ENCODE results near the gene ATG4B. TPM values are rescaled to one million over a fixed set of nuclear protein-coding genes. Genes with fewer than 3 reads are reported as not detected.

Gene ATG4B
- total and polyA plus RNA-seq, 2 donors (not counting 3 experiments of a cell fraction or from before 2014, with no cell fraction given), result 83.6 to 113 TPM

- no peak for FAIRE-seq
- peaks cover 2 to 3% of the 10 kb centered on the region in 2 experiments for H3K36me3 ChIP-seq (ENCODE audit: control insufficient read depth in 2 of 2, extremely low read depth in 1 of 2, insufficient read depth in 2 of 2, low read length in 2 of 2)
- intact Hi-C loops (cut with micrococcal nuclease), result no loop called here
Observed at GRCh38 chr2:241593271-241593670, 44.2 kb upstream of the ATG4B start.

More at GRCh38 chr2:241593271-241593670, 44.2 kb upstream of the ATG4B start:
- BruUV-seq (replicated peaks), result no TSS peak
- Histone ChIP-seq H2AFZ (ENCODE audit: low read depth, low read length) (no peak overlapping the region), H3K9me3 (replicated peaks; ENCODE audit: control insufficient read depth, insufficient read depth, low read length) (no peaks in the 10 kb centered on the region), H3K79me2 (ENCODE audit: control insufficient read depth, insufficient read depth, low read length) (no peaks in the 10 kb centered on the region), H3K4me3 (replicated peaks in 1 of 3; ENCODE audit: insufficient read depth in 1 of 3, low read depth in 1 of 3, low read length in 3 of 3) (no peak overlapping the region), H3K4me1 (ENCODE audit: control insufficient read depth, extremely low read depth, insufficient read depth, low read length) (no peaks in the 10 kb centered on the region), H3K4me2 (ENCODE audit: insufficient read depth, low read length) (no peak overlapping the region), H3K27me3 (ENCODE audit: control insufficient read depth in 2 of 2, insufficient read depth in 2 of 2, low read length in 2 of 2) (no peaks in the 10 kb centered on the region), H3K9ac (replicated peaks; ENCODE audit: extremely low read depth, insufficient read depth, low read length) (no peak overlapping the region), H3K9me1 (replicated peaks; ENCODE audit: control insufficient read depth, extremely low read depth, insufficient read depth, low read length) (no peaks in the 10 kb centered on the region), H4K20me1 (replicated peaks; ENCODE audit: control insufficient read depth, extremely low read depth, insufficient read depth, low read length) (no peaks in the 10 kb centered on the region), H3K27ac (ENCODE audit: insufficient read depth, low read depth, low read length) (no peak overlapping the region)
- TF ChIP-seq FOS (IDR thresholded peaks at IDR 0.05; ENCODE audit: borderline replicate concordance, insufficient read depth, low read length), result no peak
- TF ChIP-seq GATA2 (IDR thresholded peaks at IDR 0.05; ENCODE audit: insufficient read depth, insufficient read length, low read depth, low read length), result no peak
- no peak for TF ChIP-seq JUN (IDR thresholded peaks at IDR 0.05; ENCODE audit: borderline replicate concordance, insufficient read depth, insufficient read length, low read depth)
- TF ChIP-seq MYC (IDR thresholded peaks at IDR 0.05; ENCODE audit: low read depth, low read length), result no peak
- TF ChIP-seq EZH2 (IDR thresholded peaks at IDR 0.05; ENCODE audit: borderline replicate concordance, low read depth, low read length, severe bottlenecking), result no peak
- no peak for TF ChIP-seq POLR2AphosphoS5 (IDR thresholded peaks at IDR 0.05; ENCODE audit: insufficient read depth, low read depth, low read length)
- TF ChIP-seq, protein P1, sequence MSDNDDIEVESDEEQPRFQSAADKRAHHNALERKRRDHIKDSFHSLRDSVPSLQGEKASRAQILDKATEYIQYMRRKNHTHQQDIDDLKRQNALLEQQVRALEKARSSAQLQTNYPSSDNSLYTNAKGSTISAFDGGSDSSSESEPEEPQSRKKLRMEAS (IDR thresholded peaks at IDR 0.05; ENCODE audit: insufficient read depth, insufficient read length), result no peak
- TF ChIP-seq POLR2A (IDR thresholded peaks at IDR 0.05; ENCODE audit: low read depth, low read length), result no peak
- no peak for TF ChIP-seq CTCF (IDR thresholded peaks at IDR 0.05; ENCODE audit: extremely low read depth in 1 of 2, insufficient read depth in 1 of 2, low read depth in 1 of 2, low read length in 2 of 2)
- CTCF ChIA-PET, result no interaction called here
- dilution Hi-C loops (cut with MboI; ENCODE audit: extremely low pct_ligation_motif_present, low sequenced_read_pairs), result no loop called here
- POLR2A ChIA-PET, result no interaction called here
- no peak for DNase-seq (ENCODE audit: low read depth, low spot score)
